B cell (primary cell): ENCODE data around the gene PORCN. TPM values are rescaled to one million over a fixed set of nuclear protein-coding genes. Genes with fewer than 3 reads are reported as not detected.

Experiments used
- ATAC-seq: fragments of 200-7000 bp; cut with Tn5 transposase; one replicate; pipeline ENCODE4 v1.10.0; 2021; ENCODE audit warnings: low read depth, mild to moderate bottlenecking, moderate number of reproducible peaks, moderate library complexity
- CTCF ChIA-PET: fragments of 350-600 bp; sonication (Branson Sonifier 250); formaldehyde crosslinking; loops from one replicate; lab custom pipeline; 2021; ENCODE audit warnings: antibody characterized with exemption, inconsistent platforms; lab: Charles Lee
- POLR2A ChIA-PET: fragments of 350-600 bp; sonication (Branson Sonifier 250); formaldehyde crosslinking; loops from one replicate; lab custom pipeline; 2021; ENCODE audit warnings: antibody characterized with exemption; lab: Charles Lee
- DNase-seq: peaks from one replicate; pipeline ENCODE4 v3.0.0; 2013
- H2AFZ ChIP-seq: 2 replicates; pipeline ENCODE4 v1.6.1; 2012; ENCODE audit warnings: mild to moderate bottlenecking, low read depth, low read length; ENCODE audit not compliant: insufficient read depth, poor library complexity, severe bottlenecking
- H3K27ac ChIP-seq, 2 donors: 1 replicate in 1 of 2; 2 replicates in 1 of 2; pipeline ENCODE4 v1.5.1; 2012 to 2013; ENCODE audit warnings: low read length in 2 of 2, mild to moderate bottlenecking in 2 of 2, moderate library complexity in 1 of 2
- H3K27me3 ChIP-seq, 4 experiments: fragments of 200-600 bp in 1 of 4; sonication (generic) in 1 of 4; replicated peaks in 1 of 4; 1 replicate in 2 of 4; 2 replicates in 2 of 4; pipeline versions ENCODE4 v1.6.1 to v1.7.0; 2013 to 2016; ENCODE audit warnings: low read length in 3 of 4, mild to moderate bottlenecking in 2 of 4, mixed read lengths in 1 of 4, moderate library complexity in 1 of 4; ENCODE audit not compliant: insufficient read depth in 4 of 4, control insufficient read depth in 3 of 4; ENCODE audit errors: control extremely low read depth in 1 of 4
- H3K36me3 ChIP-seq, 2 experiments: replicated peaks in 1 of 2; 1 replicate in 1 of 2; 2 replicates in 1 of 2; pipeline versions ENCODE4 v1.6.1 to v1.7.1; 2013; ENCODE audit warnings: low read length in 1 of 2; ENCODE audit not compliant: insufficient read depth in 2 of 2, control insufficient read depth in 1 of 2; ENCODE audit errors: control extremely low read depth in 1 of 2, extremely low read depth in 1 of 2
- H3K4me1 ChIP-seq, 2 donors: fragments of 200-600 bp in 1 of 2; sonication (generic) in 1 of 2; 1 replicate in 1 of 2; 2 replicates in 1 of 2; pipeline versions ENCODE4 v1.5.1 to v1.6.1; 2013 to 2017; ENCODE audit warnings: low read length in 2 of 2; ENCODE audit not compliant: control insufficient read depth in 2 of 2, insufficient read depth in 2 of 2
- H3K4me2 ChIP-seq: replicated peaks from 2 replicates; pipeline ENCODE3; 2012; ENCODE audit warnings: mild to moderate bottlenecking, low read depth, low read length; ENCODE audit not compliant: poor library complexity, severe bottlenecking
- H3K4me3 ChIP-seq, 5 experiments: fragments of 200-600 bp in 1 of 5; sonication (generic) in 1 of 5; 1 replicate in 3 of 5; 2 replicates in 2 of 5; pipeline versions ENCODE4 v1.5.1 to v1.7.0; 2011 to 2016; ENCODE audit warnings: low read length in 4 of 5, mild to moderate bottlenecking in 4 of 5, low read depth in 2 of 5, control low read depth in 1 of 5, moderate library complexity in 1 of 5; ENCODE audit not compliant: insufficient read depth in 1 of 5; ENCODE audit errors: control extremely low read depth in 1 of 5, extremely low read depth in 1 of 5
- H3K79me2 ChIP-seq: fragments of 200-600 bp; sonication (generic); one replicate; pipeline ENCODE4 v1.6.0; 2016; ENCODE audit warnings: low read length; ENCODE audit not compliant: control insufficient read depth, insufficient read depth
- H3K9ac ChIP-seq: fragments of 200-600 bp; sonication (generic); 2 replicates; pipeline ENCODE4 v1.6.1; 2017; ENCODE audit warnings: mild to moderate bottlenecking, low read length, moderate library complexity
- H3K9me3 ChIP-seq, 3 donors: one replicate each; pipeline versions ENCODE4 v1.6.1 to v1.7.1; 2013; ENCODE audit warnings: low read length in 2 of 3; ENCODE audit not compliant: control insufficient read depth in 2 of 3, insufficient read depth in 1 of 3; ENCODE audit errors: control extremely low read depth in 1 of 3
- H4K20me1 ChIP-seq: 2 replicates; pipeline ENCODE4 v1.6.0; 2012; ENCODE audit warnings: mild to moderate bottlenecking, low read length; ENCODE audit not compliant: insufficient read depth, control insufficient read depth, poor library complexity, severe bottlenecking
- H3K27ac Mint-ChIP-seq: one replicate; pipeline ENCODE4 v1.8.0; 2021; ENCODE audit warnings: mixed read lengths
- H3K27me3 Mint-ChIP-seq: one replicate; pipeline ENCODE4 v1.8.0; 2021; ENCODE audit warnings: mixed read lengths
- H3K4me1 Mint-ChIP-seq: one replicate; pipeline ENCODE4 v1.8.0; 2021; ENCODE audit warnings: mixed read lengths
- H3K4me3 Mint-ChIP-seq: one replicate; pipeline ENCODE4 v1.8.0; 2021; ENCODE audit warnings: mixed read lengths
- H3K9me3 Mint-ChIP-seq: one replicate; pipeline ENCODE4 v1.8.0; 2022; ENCODE audit warnings: mixed read lengths; ENCODE audit not compliant: insufficient read depth
- CTCF ChIP-seq: fragments of 200-600 bp; IDR thresholded peaks from one replicate; pipeline ENCODE4 v1.8.0; 2022; ENCODE audit warnings: antibody characterized with exemption, mild to moderate bottlenecking
- EZH2 ChIP-seq: IDR thresholded peaks from 2 replicates; pipeline ENCODE4 v1.6.1; 2012; ENCODE audit warnings: borderline replicate concordance, low read depth, mild to moderate bottlenecking, moderate library complexity, low read length; ENCODE audit not compliant: insufficient read depth, poor library complexity, severe bottlenecking
- WGBS: methylation state at CpG from one replicate; pipeline ENCODE4 v1.1.5; 2013; ENCODE audit warnings: missing lambda C conversion rate; ENCODE audit not compliant: insufficient coverage; 5-methylcytosine and 5-hydroxymethylcytosine counted together
- intact Hi-C: fragments of 100-400 bp; cut with micrococcal nuclease; formaldehyde crosslinking; loops from one replicate; pipeline ENCODE4 v1.10.0; 2022
- polyA plus RNA-seq: library from polyadenylated mRNA; depleted of rRNA; stranded (reverse); fragments of >200 nt; gene quantifications from 2 replicates; pipeline ENCODE4 v1.2.3, GENCODE V29; 2012
- total RNA-seq, 2 donors: library from RNA; stranded (reverse); fragments of 120-200 nt in 1 of 2; gene quantifications; 1 replicate in 1 of 2; 2 replicates in 1 of 2; pipeline versions ENCODE4 v1.2.3 to v1.2.4, GENCODE V29; 2013 to 2022

The PORCN gene
- total and polyA plus RNA-seq, 2 donors (not counting 1 experiment from before 2014, with no cell fraction given): 12.8 to 18.5 TPM

DNA sequence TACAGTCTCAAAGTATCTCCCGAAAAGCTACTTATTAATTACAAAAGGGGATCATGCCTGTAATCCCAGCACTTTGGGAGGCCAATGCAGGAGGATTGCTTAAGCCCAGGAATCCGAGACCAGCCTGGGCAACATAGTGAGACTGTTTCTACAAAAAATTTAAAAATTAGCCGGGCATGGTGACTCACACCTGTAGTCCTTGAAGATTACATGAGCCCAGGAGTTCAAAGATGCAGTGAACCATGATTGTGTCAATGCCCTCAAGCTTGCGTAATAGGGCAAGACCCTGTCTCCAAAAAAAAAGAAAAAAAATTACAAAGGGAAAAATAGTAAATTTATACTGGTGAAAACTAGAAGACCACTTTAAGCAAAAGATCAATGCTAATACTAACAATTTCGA, 3.3 kb upstream of the PORCN start:
- H2AFZ ChIP-seq: no peak overlapping the region
- no peaks in the 10 kb centered on the region for H3K9me3 Mint-ChIP-seq
- no peak overlapping the region for H3K27ac ChIP-seq
- ChIA-PET POLR2A (interaction anchor here (0.6 kb wide), 1 partner anchor 24 kb away, joined by 4 read pairs; no protein-coding TSS in a partner anchor), CTCF (interaction anchor here (0.6 kb wide), 1 partner anchor 46 kb away, joined by 3 read pairs; no protein-coding TSS in a partner anchor)
- no peaks in the 10 kb centered on the region for H3K9me3 ChIP-seq
- H3K27me3 Mint-ChIP-seq: no peaks in the 10 kb centered on the region
- H3K4me1 Mint-ChIP-seq: peaks cover 12% of the 10 kb centered on the region
- no peak overlapping the region for H3K4me3 ChIP-seq
- H3K36me3 ChIP-seq: no peaks in the 10 kb centered on the region
- H3K27me3 ChIP-seq: no peaks in the 10 kb centered on the region
- H3K4me3 Mint-ChIP-seq: no peak overlapping the region
- TF ChIP-seq EZH2 (no peak), CTCF (no peak)
- H3K4me1 ChIP-seq: peaks cover 3 to 13% of the 10 kb centered on the region in 2 donors
- H3K9ac ChIP-seq: no peak overlapping the region
- DNase-seq: no peak
- H3K27ac Mint-ChIP-seq: no peak overlapping the region
- intact Hi-C loops: loop anchor here (5.0 kb wide), 1 partner anchor 38 kb away; no protein-coding TSS in a partner anchor
- no peak overlapping the region for H3K4me2 ChIP-seq
- no CpG with 5 or more reads among the region's 5 CpGs for WGBS
- H4K20me1 ChIP-seq: no peaks in the 10 kb centered on the region
- no peak for ATAC-seq
- H3K79me2 ChIP-seq: no peaks in the 10 kb centered on the region

DNA sequence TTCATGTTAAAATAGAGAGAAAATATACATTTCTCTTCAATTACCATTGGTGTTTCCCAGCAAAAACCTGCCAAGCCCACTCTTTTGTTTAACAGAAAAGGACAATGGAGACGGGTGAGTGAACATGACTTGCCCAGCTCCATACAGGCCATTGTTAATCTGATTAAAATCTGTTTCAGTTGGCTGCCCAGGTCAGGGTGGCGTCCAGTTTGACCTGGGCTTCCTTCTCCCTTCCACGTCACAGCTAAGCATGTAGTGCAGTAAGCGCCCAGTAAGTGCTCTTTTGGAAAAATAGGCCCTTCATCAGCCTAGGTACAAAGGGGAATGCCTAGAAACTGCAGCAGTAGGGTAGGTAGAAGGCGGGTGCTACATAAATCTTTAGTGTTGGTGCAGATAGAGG, 1.5 kb upstream of the PORCN start:
- TF ChIP-seq CTCF: no peak
- no peak for TF ChIP-seq EZH2
- no CpG with 5 or more reads among the region's 5 CpGs for WGBS
- Histone ChIP-seq H3K9ac (no peak overlapping the region), H3K27me3 (no peaks in the 10 kb centered on the region), H3K9me3 (no peaks in the 10 kb centered on the region), H3K4me2 (no peak overlapping the region), H3K4me1 (peaks cover 3 to 13% of the 10 kb centered on the region in 2 donors), H3K79me2 (no peaks in the 10 kb centered on the region), H3K27ac (no peak overlapping the region), H4K20me1 (no peaks in the 10 kb centered on the region), H3K4me3 (no peak overlapping the region), H3K36me3 (no peaks in the 10 kb centered on the region), H2AFZ (no peak overlapping the region)
- no peaks in the 10 kb centered on the region for H3K27me3 Mint-ChIP-seq
- peak overlapping the region; percentile 53 for H3K4me3 Mint-ChIP-seq
- DNase-seq (no peak), ATAC-seq (no peak)
- intact Hi-C loops: loop anchor here (5.0 kb wide), 1 partner anchor 40 kb away; no protein-coding TSS in a partner anchor
- H3K9me3 Mint-ChIP-seq: no peaks in the 10 kb centered on the region
- H3K4me1 Mint-ChIP-seq: peaks cover 12% of the 10 kb centered on the region
- ChIA-PET POLR2A (interaction anchor here (0.7 to 2.3 kb wide), 2 partner anchors 67 to 229 kb away, joined by 3 to 7 read pairs; partner anchors contain the start of gene RBM3), CTCF (no interaction called here)
- no peak overlapping the region for H3K27ac Mint-ChIP-seq
